Heart right ventricle (tissue), 16 donors: Measurements from ENCODE around the gene KIAA1671. TPM values are rescaled to one million over a fixed set of nuclear protein-coding genes. Genes with fewer than 3 reads are reported as not detected.

Experiments
- ATAC-seq, 8 donors: fragments of 200-7000 bp; cut with Tn5 transposase; one replicate each; pipeline ENCODE4 v1.9.1; 2020; ENCODE audit warnings: mild to moderate bottlenecking in 8 of 8, moderate library complexity in 8 of 8, moderate number of reproducible peaks in 1 of 8
- DNase-seq, 2 donors: peaks; one replicate each; pipeline ENCODE4 v3.0.0-alpha.2; 2020
- H3K27ac ChIP-seq, 10 donors: fragments of 200-600 bp; sonication (generic) in 2 of 10; one replicate each; pipeline versions ENCODE4 v1.5.0 to v1.8.0; 2020 to 2022; ENCODE audit warnings: mild to moderate bottlenecking in 3 of 10
- H3K27me3 ChIP-seq, 7 donors: fragments of 200-600 bp; one replicate each; pipeline ENCODE4 v1.8.0; 2021 to 2022; ENCODE audit warnings: mild to moderate bottlenecking in 2 of 7
- H3K36me3 ChIP-seq, 9 donors: fragments of 200-600 bp; sonication (generic) in 1 of 9; one replicate each; pipeline versions ENCODE4 v1.5.0 to v1.8.0; 2020 to 2022; ENCODE audit warnings: mild to moderate bottlenecking in 2 of 9
- H3K4me1 ChIP-seq, 9 donors: fragments of 200-600 bp; sonication (generic) in 1 of 9; one replicate each; pipeline versions ENCODE4 v1.5.0 to v1.8.0; 2020 to 2022; ENCODE audit warnings: mild to moderate bottlenecking in 4 of 9
- H3K4me3 ChIP-seq, 10 donors: fragments of 200-600 bp; sonication (generic) in 2 of 10; one replicate each; pipeline versions ENCODE4 v1.5.0 to v1.8.0; 2020 to 2022; ENCODE audit warnings: mild to moderate bottlenecking in 7 of 10, moderate library complexity in 2 of 10
- H3K9me3 ChIP-seq, 11 donors: fragments of 200-600 bp in 10 of 11; sonication (generic) in 2 of 11; one replicate each; pipeline versions ENCODE4 v1.5.0 to v1.8.0; 2013 to 2022; ENCODE audit warnings: mild to moderate bottlenecking in 2 of 11, control low read depth in 1 of 11, moderate library complexity in 1 of 11
- CTCF ChIP-seq, 9 donors: fragments of 200-600 bp; sonication (generic) in 2 of 9; IDR thresholded peaks; one replicate each; pipeline versions ENCODE4 v1.5.0 to v1.8.0; 2021 to 2022; ENCODE audit warnings: antibody characterized with exemption in 9 of 9, mild to moderate bottlenecking in 5 of 9, moderate library complexity in 1 of 9
- WGBS, 2 donors: extraction: QIAGEN DNeasy Blood & Tissue Kit; methylation state at CpG; one replicate each; pipeline ENCODE4 v1.1.7; 2013; ENCODE audit warnings: inconsistent platforms in 1 of 2; 5-methylcytosine and 5-hydroxymethylcytosine counted together
- intact Hi-C, 10 donors: fragments of 100-400 bp; cut with DNase I; formaldehyde crosslinking; loops; one replicate each; pipeline versions ENCODE4 v1.11.1 to v1.14.2; 2022
- polyA plus RNA-seq, 2 donors: library from polyadenylated mRNA; stranded (reverse); fragments of 200-250 nt; gene quantifications; one replicate each; pipeline ENCODE4 v1.2.3, GENCODE V29; 2013
- total RNA-seq, 10 donors: library from RNA; stranded (reverse); fragmentation: NEBNext Ultra II Directional in 3 of 10; extraction: Animal tissue kit (Norgen Biotek cat#: 25700) in 3 of 10; gene quantifications; one replicate each; pipeline versions ENCODE4 v1.2.1 to v1.2.4, GENCODE V29; 2021 to 2023
- donor health status: Arrhythmogenic right ventricular cardiomyopathy.
- donor health status: ischemic (EF 13 %, LVEDD 7.1; RV severe dilation, severe dysfunction).
- donor health status: healthy with polysubstance abuse.
- donor health status: DM: no; HTN: yes; CAD: no.
- donor health status: DM: no; HTN: no; CAD: no.
- donor health status: ischemic (EF 25% LVEDD 6.9; RV normal size, moderate dysfunction).
- donor health status: ischemic (EF 25% LVEDD 5.7; RV mildly dilated, moderate dysfunction).
- donor health status: healthy.
- donor health status: DM: yes; HTN: yes; CAD: no.
- donor health status: Ischemic cardiomyopathy.
- donor health status: ischemic (EF 35%, LVEDD 5.7; RV mildly dilated, moderate dysfunction).
- donor health status: nonischemic (EF 11% LVEDD 7.7; RV severe dilation, severe dysfunction).
- donor health status: DM: yes; HTN: yes; CAD: no.
- donor health status: PGD.
- donor health status: ischemic (EF 29% LVEDD 5.4; RV normal size, mild dysfunction).
- donor health status: nonischemic (EF 23%, LVEDD 6.1; RV moderate dilation, normal function).

The KIAA1671 gene
- total and polyA plus RNA-seq, 12 donors: 2.9 to 26.2 (median 13.7) TPM

- Histone ChIP-seq H3K27ac (no peak overlapping the region), H3K4me1 (peaks cover 9 to 46% (median 28%) of the 10 kb centered on the region in 9 donors), H3K27me3 (no peaks in the 10 kb centered on the region), H3K9me3 (no peaks in the 10 kb centered on the region), H3K36me3 (no peaks in the 10 kb centered on the region), H3K4me3 (no peak overlapping the region)
- intact Hi-C loops: no loop called here
- whole genome bisulfite sequencing, 2 donors: 65% methylated on average over 10 of the region's 10 CpGs
- ATAC-seq: no peak
- no peak for DNase-seq
- TF ChIP-seq CTCF (IDR thresholded peaks at IDR 0.05): no peak
Observed at GRCh38 chr22:25159028-25159427, 206.5 kb downstream of the KIAA1671 start.

- Histone ChIP-seq H3K27ac (no peak overlapping the region), H3K27me3 (no peaks in the 10 kb centered on the region), H3K4me1 (peaks cover 0 to 37% (median 16%) of the 10 kb centered on the region in 9 donors), H3K4me3 (no peak overlapping the region), H3K36me3 (no peaks in the 10 kb centered on the region), H3K9me3 (no peaks in the 10 kb centered on the region)
- intact Hi-C loops: loop anchor here in 1 of 10 donors (1.0 kb wide), 1 partner anchor 11 kb away; no protein-coding TSS in a partner anchor
- no peak for TF ChIP-seq CTCF (IDR thresholded peaks at IDR 0.05)
- ATAC-seq (no peak), DNase-seq (no peak)
- 91 to 95% methylated on average over 11 of the region's 11 CpGs for WGBS, 2 donors
Observed at GRCh38 chr22:25160120-25160996, 207.8 kb downstream of the KIAA1671 start.

- 84 to 86% methylated on average over 14 of the region's 14 CpGs for WGBS, 2 donors
- Histone ChIP-seq H3K4me3 (no peak overlapping the region), H3K4me1 (peaks cover 0 to 34% (median 15%) of the 10 kb centered on the region in 9 donors), H3K36me3 (no peaks in the 10 kb centered on the region), H3K27me3 (no peaks in the 10 kb centered on the region), H3K9me3 (no peaks in the 10 kb centered on the region), H3K27ac (no peak overlapping the region)
- ATAC-seq (peak in 1 of 8 donors; percentile 24), DNase-seq (no peak)
- intact Hi-C loops: no loop called here
- TF ChIP-seq CTCF (IDR thresholded peaks at IDR 0.05): no peak
Observed at GRCh38 chr22:25161017-25161915, 208.8 kb downstream of the KIAA1671 start.

- no peak for TF ChIP-seq CTCF (IDR thresholded peaks at IDR 0.05)
- 91 to 94% methylated on average over 6 of the region's 6 CpGs for WGBS, 2 donors
- intact Hi-C loops: no loop called here
- H3K9me3 ChIP-seq: no peaks in the 10 kb centered on the region
- no peaks in the 10 kb centered on the region for H3K36me3 ChIP-seq
- no peak overlapping the region for H3K27ac ChIP-seq
- H3K4me3 ChIP-seq: no peak overlapping the region
- no peaks in the 10 kb centered on the region for H3K27me3 ChIP-seq
- ATAC-seq: no peak
- DNase-seq: no peak
- H3K4me1 ChIP-seq: peaks cover 0 to 27% (median 10%) of the 10 kb centered on the region in 9 donors
Observed at GRCh38 chr22:25161916-25162530, 209.5 kb downstream of the KIAA1671 start.
